GM12873 (cell line): Measurements from ENCODE around the gene TRIM66.

ENCODE experiments used
- CTCF ChIP-seq: IDR thresholded peaks from 2 replicates; pipeline ENCODE4 v1.5.1; 2012; ENCODE audit warnings: low read depth, mild to moderate bottlenecking, moderate library complexity, low read length, control low read depth; ENCODE audit not compliant: insufficient read depth; ENCODE audit errors: missing control alignments

Gene TRIM66

GRCh38 chr11:8726395-8726794, 43.9 kb upstream of the TRIM66 start:
- no peak for TF ChIP-seq CTCF

DNA sequence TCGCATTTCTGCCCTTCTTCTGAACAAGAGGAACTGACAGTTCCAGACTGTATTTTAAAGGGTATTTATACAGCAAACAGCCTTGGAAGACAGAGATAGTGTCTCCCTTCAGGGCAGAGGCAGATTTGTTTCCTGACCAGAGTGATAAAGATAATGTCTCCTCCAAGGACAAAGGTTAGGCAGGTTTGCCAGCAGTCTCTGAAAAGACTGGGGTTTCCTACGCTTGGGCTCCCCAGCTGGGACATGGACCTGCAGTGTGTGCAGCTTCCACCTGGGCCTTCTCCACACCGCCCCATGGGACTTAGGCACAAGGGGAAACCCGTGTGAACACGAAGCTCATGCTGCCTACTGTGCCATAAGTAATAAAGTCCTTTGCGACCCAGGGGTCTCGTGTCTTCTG, 42.2 kb upstream of the TRIM66 start:
- TF ChIP-seq CTCF = no peak

DNA sequence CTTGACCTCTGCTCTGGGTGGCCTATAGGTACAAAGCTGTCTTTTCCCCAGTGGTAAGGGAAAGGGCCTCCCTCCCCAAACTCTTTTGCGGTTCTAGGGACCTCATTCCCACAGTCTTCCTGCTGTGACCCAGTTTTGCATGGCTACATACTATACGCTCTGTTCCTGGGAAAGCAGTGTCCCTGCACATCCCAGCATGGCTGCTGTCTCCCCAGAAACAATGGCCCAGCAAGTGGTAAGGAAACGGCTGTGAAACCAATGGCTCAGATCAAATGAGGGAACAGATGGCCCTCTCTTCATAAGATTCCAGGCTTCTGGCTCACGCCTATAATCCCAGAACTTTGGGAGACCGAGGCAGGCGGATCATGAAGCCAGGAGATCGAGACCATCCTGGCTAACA, 41.2 kb upstream of the TRIM66 start:
- no peak for TF ChIP-seq CTCF

- TF ChIP-seq CTCF = no peak
Measured at GRCh38 chr11:8722809-8723208, 40.3 kb upstream of the TRIM66 start.

DNA sequence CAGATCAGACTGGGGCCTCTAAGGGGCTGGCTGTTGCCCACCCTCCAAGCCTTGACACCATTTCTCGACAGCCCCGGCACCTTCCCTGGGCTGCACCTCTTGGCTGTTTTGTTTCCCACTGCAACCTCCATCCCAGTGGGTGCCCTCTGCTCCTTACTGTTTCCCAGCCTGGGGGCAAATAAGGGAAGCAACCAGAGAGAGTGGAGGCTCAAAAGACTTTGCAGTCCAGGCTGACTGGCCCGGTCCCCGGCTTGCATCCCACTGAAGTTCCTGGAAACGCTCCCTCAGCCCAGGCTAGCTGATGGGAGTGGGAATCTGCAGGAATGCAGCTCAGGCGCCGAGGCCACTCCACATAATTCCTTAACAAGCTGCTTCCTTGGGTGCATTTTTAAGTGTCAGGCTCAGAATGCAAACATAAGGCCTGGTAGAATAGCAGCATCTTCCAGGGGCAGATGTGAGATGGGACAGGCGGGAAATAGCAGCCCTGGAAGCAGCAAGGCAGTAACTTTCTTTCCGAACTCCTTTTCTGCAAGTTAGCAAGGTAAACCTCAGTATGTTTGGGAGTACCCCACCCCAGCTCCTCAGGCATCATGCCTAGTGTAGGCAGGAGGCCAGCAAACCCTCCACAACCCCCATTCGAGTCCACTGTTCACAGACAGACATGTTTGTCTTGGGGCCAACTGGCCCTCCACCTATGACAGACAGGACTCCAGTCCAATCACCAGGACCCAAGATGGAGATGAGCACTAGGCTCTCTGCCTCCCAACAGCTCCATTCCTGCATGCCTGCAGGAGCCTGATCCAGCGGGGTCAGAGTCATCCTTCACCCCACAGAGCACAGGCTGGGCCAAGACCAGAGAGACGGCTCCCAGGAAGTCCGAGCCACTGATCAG, 39.4 kb upstream of the TRIM66 start:
- no peak for TF ChIP-seq CTCF

GRCh38 chr11:8720868-8721608, 38.6 kb upstream of the TRIM66 start:
- no peak for TF ChIP-seq CTCF

DNA sequence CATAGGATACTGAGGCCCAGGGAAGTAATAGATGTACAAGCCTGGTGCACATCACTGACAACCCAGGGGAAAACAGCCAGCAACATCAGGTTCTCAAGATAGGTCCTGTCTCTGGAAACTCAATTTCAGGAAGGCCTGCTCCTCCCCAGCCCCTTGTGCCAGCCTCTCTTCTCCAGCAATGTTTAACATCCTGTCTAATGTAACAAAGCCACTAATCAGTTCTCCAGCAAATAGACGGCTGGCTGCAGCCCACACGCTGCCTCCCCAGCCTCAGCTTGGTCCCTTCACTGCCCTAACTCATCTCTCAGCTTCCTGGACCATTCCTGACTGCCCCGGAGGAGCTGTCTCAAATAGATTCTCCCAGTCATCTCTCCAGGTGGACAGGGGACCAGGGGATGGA, 37.9 kb upstream of the TRIM66 start:
- no peak for TF ChIP-seq CTCF
